K562 (cell line): ENCODE data around the gene MECP2. TPM values are rescaled to one million over a fixed set of nuclear protein-coding genes. Genes with fewer than 3 reads are reported as not detected.

Source experiments
- BDP1 ChIP-seq: IDR thresholded peaks from 3 replicates; pipeline ENCODE4 v1.6.1; 2011; ENCODE audit not compliant: insufficient read length, insufficient read depth
- CGGBP1 ChIP-seq: fragments of 250-450 bp; sonication (Bioruptor Pico); IDR thresholded peaks from 2 replicates; pipeline ENCODE4 v1.9.0; 2021; ENCODE audit warnings: mild to moderate bottlenecking
- ELF2 ChIP-seq: fragments of 250-450 bp; sonication (Bioruptor Pico); IDR thresholded peaks from 2 replicates; pipeline ENCODE4 v1.5.0; 2021; ENCODE audit warnings: mild to moderate bottlenecking
- ETV6 ChIP-seq, 3 experiments: fragments of 150-350 bp in 1 of 3; sonication (generic) in 1 of 3; formaldehyde crosslinking in 1 of 3; IDR thresholded peaks; 2 replicates each; pipeline versions ENCODE4 v1.6.1 to v1.8.0; 2014 to 2022; ENCODE audit warnings: borderline replicate concordance in 2 of 3, low read depth in 2 of 3, antibody characterized with exemption in 1 of 3, low read length in 1 of 3, mild to moderate bottlenecking in 1 of 3, missing genetic modification reagents in 1 of 3
- FOXJ3 ChIP-seq: sonication (generic); formaldehyde crosslinking; IDR thresholded peaks from 2 replicates; pipeline ENCODE4 v1.4.0; 2020; ENCODE audit warnings: mild to moderate bottlenecking, missing genetic modification reagents
- KLF10 ChIP-seq: fragments of 250-450 bp; sonication (Bioruptor Pico); IDR thresholded peaks from 2 replicates; pipeline ENCODE4 v1.6.1; 2021; ENCODE audit warnings: matching md5 sums
- NUFIP1 ChIP-seq: fragments of 450-650 bp; IDR thresholded peaks from 2 replicates; pipeline ENCODE4 v1.6.1; 2018; ENCODE audit not compliant: partially characterized antibody
- SIN3B ChIP-seq: fragments of 450-650 bp; IDR thresholded peaks from 2 replicates; pipeline ENCODE4 v1.6.1; 2017; ENCODE audit warnings: low read depth, mild to moderate bottlenecking, moderate library complexity
- STAT5B ChIP-seq: fragments of 250-450 bp; sonication (Bioruptor Pico); IDR thresholded peaks from 2 replicates; pipeline ENCODE4 v1.8.0; 2021; ENCODE audit warnings: mild to moderate bottlenecking, inconsistent platforms
- STAT6 ChIP-seq: sonication (generic); formaldehyde crosslinking; IDR thresholded peaks from 2 replicates; pipeline ENCODE4 v1.8.1; 2023; ENCODE audit warnings: mild to moderate bottlenecking, missing genetic modification reagents
- U2AF2 ChIP-seq: fragments of 200-400 bp; formaldehyde crosslinking; optimal IDR thresholded peaks from 2 replicates; pipeline ENCODE3; 2017; ENCODE audit warnings: low read depth, mild to moderate bottlenecking, low read length
- ZBTB8A ChIP-seq: fragments of 450-650 bp; IDR thresholded peaks from 2 replicates; pipeline ENCODE4 v1.6.1; 2018; ENCODE audit warnings: mild to moderate bottlenecking, moderate library complexity; ENCODE audit not compliant: partially characterized antibody
- ZFX ChIP-seq: sonication (generic); formaldehyde crosslinking; IDR thresholded peaks from 2 replicates; pipeline ENCODE4 v1.8.0; 2022; ENCODE audit warnings: mild to moderate bottlenecking, missing genetic modification reagents, moderate library complexity
- ZNF133 ChIP-seq: fragments of 250-450 bp; sonication (Bioruptor Pico); IDR thresholded peaks from 2 replicates; pipeline ENCODE4 v1.4.0; 2020; ENCODE audit warnings: mild to moderate bottlenecking
- ZNF695 ChIP-seq: fragments of 450-650 bp; formaldehyde crosslinking; IDR thresholded peaks from 2 replicates; pipeline ENCODE4 v1.4.0; 2020; ENCODE audit warnings: mild to moderate bottlenecking, moderate library complexity
- polyA plus RNA-seq, 8 experiments: library from polyadenylated mRNA; depleted of rRNA in 4 of 8; stranded (reverse) in 5 of 8; unstranded in 3 of 8; fragments of >200 nt; fragmentation: Nextera tagmentation in 2 of 8; fragmentation: Illumina TruSeq in 1 of 8; extraction: Ambion mirVana in 2 of 8; extraction: Trizol in 1 of 8; gene quantifications; 2 replicates each; pipeline versions ENCODE4 v1.2.1 to v1.2.3, GENCODE V29; 2011 to 2014; ENCODE audit warnings: inconsistent platforms in 1 of 8, missing spikeins in 1 of 8
- total RNA-seq, 7 experiments: library from RNA; depleted of rRNA in 6 of 7; stranded (reverse); fragments of >200 nt in 6 of 7; fragmentation: Illumina TruSeq in 2 of 7; extraction: Trizol in 2 of 7; gene quantifications; 2 replicates each; pipeline versions ENCODE4 v1.2.1 to v1.2.3, GENCODE V29; 2011 to 2021; ENCODE audit warnings: low replicate concordance in 1 of 7
- TF ChIP-seq, protein P1 (sequence below): fragments of 450-650 bp; IDR thresholded peaks from 2 replicates; pipeline ENCODE4 v1.6.1; 2016; ENCODE audit warnings: mild to moderate bottlenecking, moderate library complexity

Gene MECP2
- total and polyA plus RNA-seq, 9 of the 15 experiments (the other 6 are each of a cell fraction or from before 2014, with no cell fraction given), result 2.1 to 50.9 (median 30.5) TPM

DNA sequence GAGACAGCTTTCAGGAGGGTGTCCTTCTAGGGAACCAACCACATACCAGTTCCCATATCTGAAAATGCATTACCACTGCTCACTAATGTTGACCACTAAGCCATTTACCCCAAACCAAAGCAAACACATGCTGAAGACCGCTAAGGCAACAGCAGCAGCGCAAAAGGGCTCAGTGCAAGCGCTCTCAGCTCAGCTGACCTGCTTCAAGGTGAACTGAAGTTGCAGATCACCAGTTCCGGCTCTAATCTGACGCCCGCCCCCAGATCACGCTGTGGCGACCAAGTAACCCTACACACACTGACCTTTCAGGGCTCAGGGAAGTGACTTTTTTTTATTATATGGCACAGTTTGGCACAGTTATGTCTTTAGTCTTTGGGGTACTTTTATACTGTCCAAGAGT, 5.8 kb downstream of the MECP2 start (continued):
- no peak for TF ChIP-seq ELF2 (CRISPR knock-in tag)
- TF ChIP-seq KLF10 (CRISPR knock-in tag), result no peak
- TF ChIP-seq CGGBP1 (CRISPR knock-in tag), result no peak
- no peak for TF ChIP-seq FOXJ3 (CRISPR knock-in tag)
- TF ChIP-seq NUFIP1, result no peak
- TF ChIP-seq ZFX (CRISPR knock-in tag), result no peak
- TF ChIP-seq STAT6 (CRISPR knock-in tag), result no peak
- TF ChIP-seq ZBTB8A, result no peak
- TF ChIP-seq, protein P1, sequence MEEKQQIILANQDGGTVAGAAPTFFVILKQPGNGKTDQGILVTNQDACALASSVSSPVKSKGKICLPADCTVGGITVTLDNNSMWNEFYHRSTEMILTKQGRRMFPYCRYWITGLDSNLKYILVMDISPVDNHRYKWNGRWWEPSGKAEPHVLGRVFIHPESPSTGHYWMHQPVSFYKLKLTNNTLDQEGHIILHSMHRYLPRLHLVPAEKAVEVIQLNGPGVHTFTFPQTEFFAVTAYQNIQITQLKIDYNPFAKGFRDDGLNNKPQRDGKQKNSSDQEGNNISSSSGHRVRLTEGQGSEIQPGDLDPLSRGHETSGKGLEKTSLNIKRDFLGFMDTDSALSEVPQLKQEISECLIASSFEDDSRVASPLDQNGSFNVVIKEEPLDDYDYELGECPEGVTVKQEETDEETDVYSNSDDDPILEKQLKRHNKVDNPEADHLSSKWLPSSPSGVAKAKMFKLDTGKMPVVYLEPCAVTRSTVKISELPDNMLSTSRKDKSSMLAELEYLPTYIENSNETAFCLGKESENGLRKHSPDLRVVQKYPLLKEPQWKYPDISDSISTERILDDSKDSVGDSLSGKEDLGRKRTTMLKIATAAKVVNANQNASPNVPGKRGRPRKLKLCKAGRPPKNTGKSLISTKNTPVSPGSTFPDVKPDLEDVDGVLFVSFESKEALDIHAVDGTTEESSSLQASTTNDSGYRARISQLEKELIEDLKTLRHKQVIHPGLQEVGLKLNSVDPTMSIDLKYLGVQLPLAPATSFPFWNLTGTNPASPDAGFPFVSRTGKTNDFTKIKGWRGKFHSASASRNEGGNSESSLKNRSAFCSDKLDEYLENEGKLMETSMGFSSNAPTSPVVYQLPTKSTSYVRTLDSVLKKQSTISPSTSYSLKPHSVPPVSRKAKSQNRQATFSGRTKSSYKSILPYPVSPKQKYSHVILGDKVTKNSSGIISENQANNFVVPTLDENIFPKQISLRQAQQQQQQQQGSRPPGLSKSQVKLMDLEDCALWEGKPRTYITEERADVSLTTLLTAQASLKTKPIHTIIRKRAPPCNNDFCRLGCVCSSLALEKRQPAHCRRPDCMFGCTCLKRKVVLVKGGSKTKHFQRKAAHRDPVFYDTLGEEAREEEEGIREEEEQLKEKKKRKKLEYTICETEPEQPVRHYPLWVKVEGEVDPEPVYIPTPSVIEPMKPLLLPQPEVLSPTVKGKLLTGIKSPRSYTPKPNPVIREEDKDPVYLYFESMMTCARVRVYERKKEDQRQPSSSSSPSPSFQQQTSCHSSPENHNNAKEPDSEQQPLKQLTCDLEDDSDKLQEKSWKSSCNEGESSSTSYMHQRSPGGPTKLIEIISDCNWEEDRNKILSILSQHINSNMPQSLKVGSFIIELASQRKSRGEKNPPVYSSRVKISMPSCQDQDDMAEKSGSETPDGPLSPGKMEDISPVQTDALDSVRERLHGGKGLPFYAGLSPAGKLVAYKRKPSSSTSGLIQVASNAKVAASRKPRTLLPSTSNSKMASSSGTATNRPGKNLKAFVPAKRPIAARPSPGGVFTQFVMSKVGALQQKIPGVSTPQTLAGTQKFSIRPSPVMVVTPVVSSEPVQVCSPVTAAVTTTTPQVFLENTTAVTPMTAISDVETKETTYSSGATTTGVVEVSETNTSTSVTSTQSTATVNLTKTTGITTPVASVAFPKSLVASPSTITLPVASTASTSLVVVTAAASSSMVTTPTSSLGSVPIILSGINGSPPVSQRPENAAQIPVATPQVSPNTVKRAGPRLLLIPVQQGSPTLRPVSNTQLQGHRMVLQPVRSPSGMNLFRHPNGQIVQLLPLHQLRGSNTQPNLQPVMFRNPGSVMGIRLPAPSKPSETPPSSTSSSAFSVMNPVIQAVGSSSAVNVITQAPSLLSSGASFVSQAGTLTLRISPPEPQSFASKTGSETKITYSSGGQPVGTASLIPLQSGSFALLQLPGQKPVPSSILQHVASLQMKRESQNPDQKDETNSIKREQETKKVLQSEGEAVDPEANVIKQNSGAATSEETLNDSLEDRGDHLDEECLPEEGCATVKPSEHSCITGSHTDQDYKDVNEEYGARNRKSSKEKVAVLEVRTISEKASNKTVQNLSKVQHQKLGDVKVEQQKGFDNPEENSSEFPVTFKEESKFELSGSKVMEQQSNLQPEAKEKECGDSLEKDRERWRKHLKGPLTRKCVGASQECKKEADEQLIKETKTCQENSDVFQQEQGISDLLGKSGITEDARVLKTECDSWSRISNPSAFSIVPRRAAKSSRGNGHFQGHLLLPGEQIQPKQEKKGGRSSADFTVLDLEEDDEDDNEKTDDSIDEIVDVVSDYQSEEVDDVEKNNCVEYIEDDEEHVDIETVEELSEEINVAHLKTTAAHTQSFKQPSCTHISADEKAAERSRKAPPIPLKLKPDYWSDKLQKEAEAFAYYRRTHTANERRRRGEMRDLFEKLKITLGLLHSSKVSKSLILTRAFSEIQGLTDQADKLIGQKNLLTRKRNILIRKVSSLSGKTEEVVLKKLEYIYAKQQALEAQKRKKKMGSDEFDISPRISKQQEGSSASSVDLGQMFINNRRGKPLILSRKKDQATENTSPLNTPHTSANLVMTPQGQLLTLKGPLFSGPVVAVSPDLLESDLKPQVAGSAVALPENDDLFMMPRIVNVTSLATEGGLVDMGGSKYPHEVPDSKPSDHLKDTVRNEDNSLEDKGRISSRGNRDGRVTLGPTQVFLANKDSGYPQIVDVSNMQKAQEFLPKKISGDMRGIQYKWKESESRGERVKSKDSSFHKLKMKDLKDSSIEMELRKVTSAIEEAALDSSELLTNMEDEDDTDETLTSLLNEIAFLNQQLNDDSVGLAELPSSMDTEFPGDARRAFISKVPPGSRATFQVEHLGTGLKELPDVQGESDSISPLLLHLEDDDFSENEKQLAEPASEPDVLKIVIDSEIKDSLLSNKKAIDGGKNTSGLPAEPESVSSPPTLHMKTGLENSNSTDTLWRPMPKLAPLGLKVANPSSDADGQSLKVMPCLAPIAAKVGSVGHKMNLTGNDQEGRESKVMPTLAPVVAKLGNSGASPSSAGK, result peak; percentile 35
- TF ChIP-seq ETV6 (IDR thresholded peaks at IDR 0.05; ENCODE audit: borderline replicate concordance in 1 of 2, low read depth in 2 of 2, low read length in 1 of 2), result no peak
- no peak for TF ChIP-seq ETV6 (CRISPR knock-in tag; IDR thresholded peaks at IDR 0.05; ENCODE audit: borderline replicate concordance)
- TF ChIP-seq BDP1, result no peak
- TF ChIP-seq U2AF2, result no peak
- TF ChIP-seq ZNF695 (CRISPR knock-in tag), result no peak
- TF ChIP-seq STAT5B (CRISPR knock-in tag), result no peak
- no peak for TF ChIP-seq SIN3B
- no peak for TF ChIP-seq ZNF133 (CRISPR knock-in tag)
